ENCODE measurements around the gene WDR70.
A peak's percentile ranks its signal among the peaks of the same experiment; 100 is the strongest.
"Not testable (repeated sequence)": the region's sequence is repeated elsewhere in the genome, so short reads cannot be mapped to it uniquely, and the experiment has no call there.

WDR70 gene

GRCh38 chr5:37792975-37793631 is 414.0 kb downstream of the WDR70 start:
- Histone ChIP-seq H3K36me3 (ENCODE audit: control insufficient read depth, insufficient read depth, low read length) (no peaks in the 10 kb centered on the region), H3K4ac (ENCODE audit: low read depth, low read length) (no peak overlapping the region), H4K8ac (ENCODE audit: low read depth, low read length) (no peak overlapping the region), H2BK15ac (replicated peaks; ENCODE audit: low read depth) (no peak overlapping the region), H3K4me2 (ENCODE audit: low read length) (no peak overlapping the region), H3K18ac (ENCODE audit: low read length) (no peak overlapping the region), H3K79me2 (ENCODE audit: control insufficient read depth, insufficient read depth, low read length) (no peaks in the 10 kb centered on the region), H3K23ac (ENCODE audit: low read length) (no peak overlapping the region), H3K27me3 (ENCODE audit: insufficient read depth, low read length, poor library complexity) (no peaks in the 10 kb centered on the region), H2BK5ac (ENCODE audit: low read length) (no peak overlapping the region), H3K27ac (ENCODE audit: low read depth, low read length) (no peak overlapping the region), H3K79me1 (ENCODE audit: low read length) (no peaks in the 10 kb centered on the region), H2BK120ac (ENCODE audit: low read depth, low read length) (no peak overlapping the region), H3K56ac (ENCODE audit: low read length) (no peak overlapping the region), H2AK5ac (ENCODE audit: low read length) (no peak overlapping the region), H4K5ac (ENCODE audit: low read length) (no peak overlapping the region), H3K4me1 (ENCODE audit: control insufficient read depth, low read depth, low read length) (no peaks in the 10 kb centered on the region), H3K4me3 (ENCODE audit: low read length) (no peak overlapping the region), H3K9ac (ENCODE audit: low read length) (no peak overlapping the region)
- no CpG with 5 or more reads among the region's 2 CpGs for WGBS (ENCODE audit: extremely low coverage, insufficient coverage, low lambda C conversion rate)
- no peak for DNase-seq

DNA sequence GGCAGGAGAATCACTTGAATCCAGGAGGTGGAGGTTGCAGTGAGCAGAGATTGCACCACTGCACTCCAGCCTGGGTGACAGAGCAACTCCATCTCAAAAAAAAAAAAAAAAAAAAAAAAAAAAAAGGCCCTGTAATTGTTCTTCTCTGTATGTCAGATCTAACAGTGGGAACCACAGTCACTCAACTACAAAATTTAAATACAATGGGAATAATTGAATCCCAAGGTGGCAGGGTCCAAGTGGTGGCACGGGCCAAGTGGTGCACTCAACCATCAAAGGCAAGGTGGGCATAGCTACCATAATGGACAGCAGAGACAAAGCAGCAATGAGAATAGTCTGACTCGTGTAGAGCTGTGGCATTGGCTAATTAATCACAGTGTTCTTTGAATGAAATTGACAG is 416.2 kb downstream of the WDR70 start:
- not testable (repeated sequence) for H2AK5ac ChIP-seq (ENCODE audit: low read length); H2BK5ac ChIP-seq (ENCODE audit: low read length); H3K4me2 ChIP-seq (ENCODE audit: low read length); H3K27me3 ChIP-seq (ENCODE audit: insufficient read depth, low read length, poor library complexity); H3K4me1 ChIP-seq (ENCODE audit: control insufficient read depth, low read depth, low read length); H3K4ac ChIP-seq (ENCODE audit: low read depth, low read length); H2BK120ac ChIP-seq (ENCODE audit: low read depth, low read length); H3K9ac ChIP-seq (ENCODE audit: low read length); H3K56ac ChIP-seq (ENCODE audit: low read length); H3K4me3 ChIP-seq (ENCODE audit: low read length); H4K8ac ChIP-seq (ENCODE audit: low read depth, low read length); H3K36me3 ChIP-seq (ENCODE audit: control insufficient read depth, insufficient read depth, low read length); H3K79me2 ChIP-seq (ENCODE audit: control insufficient read depth, insufficient read depth, low read length); DNase-seq; H2BK15ac ChIP-seq (replicated peaks; ENCODE audit: low read depth); H3K27ac ChIP-seq (ENCODE audit: low read depth, low read length); H3K18ac ChIP-seq (ENCODE audit: low read length); H4K5ac ChIP-seq (ENCODE audit: low read length); H3K23ac ChIP-seq (ENCODE audit: low read length); H3K79me1 ChIP-seq (ENCODE audit: low read length)
- no CpG with 5 or more reads among the region's 2 CpGs for whole genome bisulfite sequencing (ENCODE audit: extremely low coverage, insufficient coverage, low lambda C conversion rate)

GRCh38 chr5:37796435-37796834 is 417.3 kb downstream of the WDR70 start:
- H2BK5ac ChIP-seq (ENCODE audit: low read length); H3K9ac ChIP-seq (ENCODE audit: low read length); H2AK5ac ChIP-seq (ENCODE audit: low read length); H3K4me3 ChIP-seq (ENCODE audit: low read length); H3K23ac ChIP-seq (ENCODE audit: low read length); H3K27ac ChIP-seq (ENCODE audit: low read depth, low read length); H2BK120ac ChIP-seq (ENCODE audit: low read depth, low read length); H3K4me1 ChIP-seq (ENCODE audit: control insufficient read depth, low read depth, low read length); H2BK15ac ChIP-seq (replicated peaks; ENCODE audit: low read depth); H3K36me3 ChIP-seq (ENCODE audit: control insufficient read depth, insufficient read depth, low read length); H3K79me1 ChIP-seq (ENCODE audit: low read length); H4K8ac ChIP-seq (ENCODE audit: low read depth, low read length); DNase-seq; H3K4ac ChIP-seq (ENCODE audit: low read depth, low read length); H3K4me2 ChIP-seq (ENCODE audit: low read length); H4K5ac ChIP-seq (ENCODE audit: low read length); H3K56ac ChIP-seq (ENCODE audit: low read length); H3K27me3 ChIP-seq (ENCODE audit: insufficient read depth, low read length, poor library complexity); H3K18ac ChIP-seq (ENCODE audit: low read length); H3K79me2 ChIP-seq (ENCODE audit: control insufficient read depth, insufficient read depth, low read length): not testable (repeated sequence)
- WGBS (ENCODE audit: extremely low coverage, insufficient coverage, low lambda C conversion rate): no CpG with 5 or more reads among the region's 1 CpG

DNA sequence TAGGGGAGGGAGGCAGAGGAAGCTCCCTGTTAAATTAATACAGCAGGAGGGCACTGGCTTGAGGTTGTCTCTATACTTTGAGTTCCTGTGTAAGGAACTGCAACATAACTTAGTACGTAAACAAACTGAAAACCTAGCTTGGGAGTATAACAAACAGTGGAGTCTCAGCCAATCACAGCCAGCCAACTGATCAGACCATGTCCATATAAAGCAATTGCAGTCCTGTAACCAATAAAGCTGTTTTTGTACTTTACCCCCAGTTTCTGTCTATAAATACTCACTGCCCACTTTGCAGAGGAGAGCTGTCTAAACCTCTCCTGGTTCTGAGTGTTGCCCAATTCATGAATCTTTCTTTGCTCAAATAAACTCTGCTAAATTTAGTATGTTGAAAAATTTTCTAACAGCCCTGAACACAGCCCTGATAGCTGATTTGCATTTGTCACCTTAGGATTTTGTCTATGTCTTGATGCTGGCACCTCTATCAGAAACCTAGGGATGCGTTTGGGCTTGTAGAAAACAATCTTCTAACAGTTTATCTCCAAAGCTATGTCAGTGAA is 420.8 kb downstream of the WDR70 start:
- Histone ChIP-seq H4K5ac (ENCODE audit: low read length) (no peak overlapping the region), H3K27me3 (ENCODE audit: insufficient read depth, low read length, poor library complexity) (no peaks in the 10 kb centered on the region), H3K23ac (ENCODE audit: low read length) (no peak overlapping the region), H3K9ac (ENCODE audit: low read length) (no peak overlapping the region), H3K56ac (ENCODE audit: low read length) (no peak overlapping the region), H3K79me1 (ENCODE audit: low read length) (no peaks in the 10 kb centered on the region), H3K79me2 (ENCODE audit: control insufficient read depth, insufficient read depth, low read length) (no peaks in the 10 kb centered on the region), H3K36me3 (ENCODE audit: control insufficient read depth, insufficient read depth, low read length) (no peaks in the 10 kb centered on the region), H3K27ac (ENCODE audit: low read depth, low read length) (no peak overlapping the region), H3K4me3 (ENCODE audit: low read length) (no peak overlapping the region), H3K18ac (ENCODE audit: low read length) (no peak overlapping the region), H2BK5ac (ENCODE audit: low read length) (no peak overlapping the region), H2BK15ac (replicated peaks; ENCODE audit: low read depth) (no peak overlapping the region), H3K4me2 (ENCODE audit: low read length) (no peak overlapping the region), H3K4ac (ENCODE audit: low read depth, low read length) (no peak overlapping the region), H3K4me1 (ENCODE audit: control insufficient read depth, low read depth, low read length) (no peaks in the 10 kb centered on the region), H2AK5ac (ENCODE audit: low read length) (no peak overlapping the region), H4K8ac (ENCODE audit: low read depth, low read length) (no peak overlapping the region), H2BK120ac (ENCODE audit: low read depth, low read length) (no peak overlapping the region)
- no peak for DNase-seq
- WGBS (ENCODE audit: extremely low coverage, insufficient coverage, low lambda C conversion rate): no CpG with 5 or more reads among the region's 2 CpGs

DNA sequence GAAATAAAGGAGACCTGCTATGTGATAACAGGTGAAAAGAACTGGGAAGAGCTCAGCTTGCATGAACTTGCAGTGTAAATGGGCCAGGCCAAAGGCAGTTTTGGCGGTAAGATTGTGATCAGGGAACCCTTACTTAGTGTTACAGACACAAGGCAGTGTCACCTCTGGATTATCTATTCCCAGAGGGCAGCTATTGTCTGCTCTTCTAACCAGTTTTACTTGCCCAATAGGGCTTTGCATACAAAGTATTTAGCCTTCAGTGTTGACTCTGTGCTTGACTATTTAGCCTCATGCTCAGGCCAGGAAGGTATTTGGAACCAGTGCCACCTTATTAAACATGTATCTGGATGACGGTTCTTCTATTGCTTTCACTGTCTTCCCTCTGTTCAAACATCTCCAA is 422.4 kb downstream of the WDR70 start:
- Histone ChIP-seq H2BK120ac (ENCODE audit: low read depth, low read length) (no peak overlapping the region), H3K27ac (ENCODE audit: low read depth, low read length) (no peak overlapping the region), H3K27me3 (ENCODE audit: insufficient read depth, low read length, poor library complexity) (no peaks in the 10 kb centered on the region), H4K5ac (ENCODE audit: low read length) (no peak overlapping the region), H3K4me1 (ENCODE audit: control insufficient read depth, low read depth, low read length) (no peaks in the 10 kb centered on the region), H3K36me3 (ENCODE audit: control insufficient read depth, insufficient read depth, low read length) (no peaks in the 10 kb centered on the region), H4K8ac (ENCODE audit: low read depth, low read length) (no peak overlapping the region), H2AK5ac (ENCODE audit: low read length) (no peak overlapping the region), H2BK15ac (replicated peaks; ENCODE audit: low read depth) (no peak overlapping the region), H3K4ac (ENCODE audit: low read depth, low read length) (no peak overlapping the region), H3K18ac (ENCODE audit: low read length) (no peak overlapping the region), H3K23ac (ENCODE audit: low read length) (no peak overlapping the region), H3K79me1 (ENCODE audit: low read length) (no peaks in the 10 kb centered on the region), H3K79me2 (ENCODE audit: control insufficient read depth, insufficient read depth, low read length) (no peaks in the 10 kb centered on the region), H2BK5ac (ENCODE audit: low read length) (no peak overlapping the region), H3K56ac (ENCODE audit: low read length) (no peak overlapping the region), H3K4me2 (ENCODE audit: low read length) (no peak overlapping the region), H3K9ac (ENCODE audit: low read length) (no peak overlapping the region), H3K4me3 (ENCODE audit: low read length) (no peak overlapping the region)
- peak; percentile 64 for DNase-seq
- WGBS (ENCODE audit: extremely low coverage, insufficient coverage, low lambda C conversion rate): no CpG with 5 or more reads among the region's 2 CpGs
